ENCODE measurements around the gene LIPT2. TPM values are rescaled to one million over a fixed set of nuclear protein-coding genes. Genes with fewer than 3 reads are reported as not detected.
A peak's percentile ranks its signal among the peaks of the same experiment; 100 is the strongest.

Gene LIPT2
- total RNA-seq, 2 donors from 2014 or later = 3.7 to 4.1 TPM

DNA sequence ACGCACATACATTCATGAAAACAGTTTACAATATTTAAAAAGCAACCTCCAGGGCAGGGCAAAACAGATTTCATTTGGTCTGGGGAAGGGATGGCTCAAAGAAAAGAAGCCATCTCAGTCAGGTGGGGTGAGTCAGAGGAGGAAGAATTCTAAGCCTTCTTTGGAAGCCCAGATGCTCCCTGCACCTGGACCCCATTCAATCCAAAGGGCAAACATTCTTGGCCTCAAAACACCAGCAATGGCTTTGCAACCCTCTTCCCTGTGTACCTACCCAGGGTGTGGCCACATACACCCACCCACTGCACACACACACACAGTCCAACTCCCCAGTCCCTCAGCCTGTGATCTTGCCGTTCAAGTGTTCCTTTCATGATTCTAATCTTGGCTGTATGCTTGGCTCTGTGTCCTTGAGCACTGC, 28.2 kb downstream of the LIPT2 start:
- peaks cover 3% of the 10 kb centered on the region for H3K4me1 Mint-ChIP-seq
- H3K9me3 Mint-ChIP-seq = no peaks in the 10 kb centered on the region
- H3K4me3 Mint-ChIP-seq = no peak overlapping the region
- H3K27me3 Mint-ChIP-seq = peaks cover 38% of the 10 kb centered on the region
- no peaks in the 10 kb centered on the region for H3K36me3 Mint-ChIP-seq (ENCODE audit: low read depth)
- H3K27ac Mint-ChIP-seq = no peak overlapping the region
- ATAC-seq (replicated peaks) = no peak

DNA sequence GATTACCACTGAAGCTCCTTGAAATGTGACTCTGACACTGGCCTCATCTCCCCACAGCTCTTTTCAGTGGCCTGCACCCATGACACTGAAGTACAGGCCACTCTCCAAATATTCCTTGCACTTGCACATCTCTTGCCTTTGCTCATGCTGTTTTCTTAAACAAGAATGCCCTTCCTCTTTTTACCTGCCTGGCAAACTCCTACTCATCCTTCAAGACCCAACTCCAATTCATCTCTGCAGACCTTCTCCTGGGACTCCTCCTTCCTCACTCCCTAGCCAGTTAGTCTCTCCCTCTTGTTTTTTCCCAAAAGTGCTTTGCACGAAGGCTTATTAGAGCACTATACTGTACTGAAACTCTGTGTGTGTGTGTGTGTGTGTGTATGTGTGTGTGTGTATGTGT, 28.8 kb downstream of the LIPT2 start:
- Mint-ChIP-seq H3K9me3 (no peaks in the 10 kb centered on the region), H3K27ac (no peak overlapping the region), H3K27me3 (peaks cover 38% of the 10 kb centered on the region), H3K4me3 (no peak overlapping the region), H3K36me3 (ENCODE audit: low read depth) (no peaks in the 10 kb centered on the region), H3K4me1 (peaks cover 3% of the 10 kb centered on the region)
- no peak for ATAC-seq (replicated peaks)

DNA sequence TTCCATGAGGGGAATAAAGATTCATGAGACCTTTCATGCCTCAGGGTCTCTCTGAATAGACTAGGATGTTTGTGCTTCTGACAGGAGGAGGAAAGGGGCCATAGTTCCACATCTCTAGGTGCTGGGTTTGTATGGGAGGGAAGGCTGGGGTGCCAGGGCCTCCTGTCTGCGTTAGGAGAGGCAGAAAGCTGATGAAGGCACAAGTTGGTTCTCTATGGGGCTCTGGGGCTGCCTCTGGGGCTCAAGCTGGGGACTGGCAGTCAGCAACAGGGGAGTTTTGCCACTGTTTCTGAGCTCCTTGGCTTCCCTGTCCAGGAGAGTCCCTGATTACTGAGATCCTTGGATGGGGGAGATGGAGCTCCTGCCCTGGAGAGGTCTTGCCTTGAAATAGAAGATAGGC, 30.3 kb downstream of the LIPT2 start:
- H3K36me3 Mint-ChIP-seq (ENCODE audit: low read depth) = no peaks in the 10 kb centered on the region
- H3K9me3 Mint-ChIP-seq = no peaks in the 10 kb centered on the region
- H3K27ac Mint-ChIP-seq = no peak overlapping the region
- H3K4me3 Mint-ChIP-seq = no peak overlapping the region
- peaks cover 3% of the 10 kb centered on the region for H3K4me1 Mint-ChIP-seq
- H3K27me3 Mint-ChIP-seq = peaks cover 33% of the 10 kb centered on the region
- ATAC-seq (replicated peaks) = no peak

DNA sequence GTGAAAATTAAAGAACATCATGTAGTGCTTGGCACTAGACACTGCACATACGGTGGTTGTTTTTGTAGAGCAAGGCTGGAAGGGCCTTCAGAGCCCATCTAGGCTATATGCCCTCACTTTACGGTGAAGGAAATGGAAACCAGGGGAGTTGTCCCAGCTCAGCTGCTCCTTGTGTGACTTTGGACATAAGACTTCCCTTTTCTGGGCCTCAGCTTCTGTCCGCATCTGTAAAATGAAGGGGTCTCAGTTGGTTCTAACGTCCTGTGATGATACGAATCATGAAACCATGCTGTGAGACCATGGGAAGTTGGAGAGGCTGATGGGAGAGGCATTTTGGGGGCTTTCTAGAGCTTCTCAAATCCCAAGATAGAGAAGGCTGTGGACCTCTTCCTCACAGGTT, 30.9 kb downstream of the LIPT2 start:
- no peaks in the 10 kb centered on the region for H3K9me3 Mint-ChIP-seq
- no peak overlapping the region for H3K27ac Mint-ChIP-seq
- no peaks in the 10 kb centered on the region for H3K36me3 Mint-ChIP-seq (ENCODE audit: low read depth)
- no peak for ATAC-seq (replicated peaks)
- H3K4me3 Mint-ChIP-seq = no peak overlapping the region
- no peaks in the 10 kb centered on the region for H3K4me1 Mint-ChIP-seq
- H3K27me3 Mint-ChIP-seq = peaks cover 27% of the 10 kb centered on the region

DNA sequence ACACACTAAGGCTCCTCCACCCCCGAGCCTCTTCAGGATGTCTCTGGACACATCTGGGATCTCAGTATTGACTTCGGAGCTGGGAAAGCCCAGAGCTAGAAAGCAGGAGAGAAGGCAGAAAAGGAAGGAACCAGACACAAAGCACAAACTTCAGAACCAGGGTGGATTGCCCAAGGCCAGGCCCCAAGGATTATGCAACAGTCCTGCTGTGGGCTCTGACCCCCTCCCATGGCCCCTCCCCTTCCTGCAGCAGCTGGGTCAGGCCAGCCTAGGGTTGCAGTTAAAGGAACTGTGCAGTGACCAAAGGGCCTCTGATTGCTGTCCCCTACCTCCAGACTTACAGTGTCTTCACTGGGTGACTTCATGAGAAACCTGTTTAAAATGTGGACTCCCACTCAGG, 31.5 kb downstream of the LIPT2 start:
- H3K27me3 Mint-ChIP-seq = peaks cover 26% of the 10 kb centered on the region
- no peaks in the 10 kb centered on the region for H3K36me3 Mint-ChIP-seq (ENCODE audit: low read depth)
- H3K4me1 Mint-ChIP-seq = no peaks in the 10 kb centered on the region
- ATAC-seq (replicated peaks) = no peak
- no peak overlapping the region for H3K4me3 Mint-ChIP-seq
- H3K9me3 Mint-ChIP-seq = no peaks in the 10 kb centered on the region
- H3K27ac Mint-ChIP-seq = no peak overlapping the region

DNA sequence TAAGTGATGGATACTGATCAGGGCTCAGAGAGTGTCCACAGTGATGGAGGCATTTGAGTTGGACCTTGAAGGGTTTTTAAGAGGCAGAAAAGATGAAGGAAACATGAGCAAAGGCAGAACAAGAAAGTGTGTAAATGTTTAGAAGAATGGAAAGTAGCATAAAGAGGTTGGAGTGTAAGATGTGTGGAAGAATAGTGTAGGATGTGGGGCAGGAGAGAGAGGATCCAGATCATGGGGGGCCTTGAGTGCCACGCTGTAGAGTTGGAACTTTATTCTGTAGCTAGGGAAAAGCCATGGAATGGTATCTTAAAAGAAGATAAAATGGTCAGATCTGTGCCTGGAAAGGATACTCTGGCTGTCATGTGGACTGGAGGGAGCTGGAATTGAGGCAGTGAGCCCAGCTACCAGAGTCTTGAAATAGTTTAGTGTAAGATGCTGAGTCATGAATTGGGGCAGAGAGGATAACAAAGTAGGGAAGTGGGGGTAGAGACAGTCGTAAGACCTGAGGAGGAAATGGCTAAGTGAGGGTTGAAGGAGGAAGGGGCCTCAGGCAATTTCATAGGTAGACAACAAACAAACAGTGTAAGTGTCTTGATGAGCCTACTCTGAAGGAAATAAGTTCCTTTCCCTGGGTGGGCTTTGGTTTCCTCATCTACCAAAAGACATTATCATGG, 32.9 kb downstream of the LIPT2 start:
- Mint-ChIP-seq H3K27ac (no peak overlapping the region), H3K36me3 (ENCODE audit: low read depth) (no peaks in the 10 kb centered on the region), H3K9me3 (no peaks in the 10 kb centered on the region), H3K4me1 (no peaks in the 10 kb centered on the region), H3K4me3 (no peak overlapping the region), H3K27me3 (peaks cover 13% of the 10 kb centered on the region)
- no peak for ATAC-seq (replicated peaks)

DNA sequence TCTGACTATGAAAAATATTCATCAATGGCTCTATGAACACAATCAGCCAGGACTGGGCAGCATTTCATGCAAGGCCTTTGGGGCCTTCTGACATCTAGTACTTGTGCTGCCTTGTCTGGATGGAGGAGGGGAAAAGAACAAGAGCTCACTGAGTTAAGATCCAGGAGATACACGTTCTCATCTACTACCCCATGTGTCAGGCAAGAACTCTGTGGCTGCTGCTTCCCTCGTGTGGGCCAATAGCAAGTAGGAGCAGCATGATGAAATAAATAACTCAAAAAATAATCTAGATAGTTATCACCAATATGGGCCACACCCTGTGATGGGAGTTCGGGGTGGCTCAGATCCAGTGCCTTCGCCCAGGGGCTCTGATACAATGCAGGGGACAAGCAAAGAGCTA, 33.5 kb downstream of the LIPT2 start:
- no peak overlapping the region for H3K27ac Mint-ChIP-seq
- H3K9me3 Mint-ChIP-seq = no peaks in the 10 kb centered on the region
- no peak for ATAC-seq (replicated peaks)
- no peak overlapping the region for H3K4me3 Mint-ChIP-seq
- H3K36me3 Mint-ChIP-seq (ENCODE audit: low read depth) = no peaks in the 10 kb centered on the region
- no peaks in the 10 kb centered on the region for H3K4me1 Mint-ChIP-seq
- H3K27me3 Mint-ChIP-seq = peaks cover 10% of the 10 kb centered on the region

DNA sequence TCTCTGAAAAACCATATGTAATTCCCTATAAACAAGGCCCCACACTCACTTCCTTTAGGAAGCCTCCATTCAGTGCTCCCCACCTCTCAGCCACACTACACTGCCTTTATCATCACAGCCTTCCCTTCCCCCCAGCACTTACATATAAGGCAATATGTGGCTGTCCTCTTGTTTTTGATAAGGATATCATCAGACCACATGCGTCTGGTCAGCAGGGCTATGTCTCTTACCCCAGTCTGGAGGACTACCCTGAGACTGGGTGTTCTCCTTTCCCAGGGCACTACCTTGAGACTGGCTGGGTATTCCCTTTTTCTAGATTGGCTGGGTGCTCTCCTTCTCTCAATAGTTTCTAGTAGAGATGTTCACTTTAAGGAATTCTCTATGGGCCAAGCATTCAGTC, 33.9 kb downstream of the LIPT2 start:
- H3K36me3 Mint-ChIP-seq (ENCODE audit: low read depth) = no peaks in the 10 kb centered on the region
- H3K4me3 Mint-ChIP-seq = no peak overlapping the region
- H3K27ac Mint-ChIP-seq = no peak overlapping the region
- ATAC-seq (replicated peaks) = no peak
- H3K4me1 Mint-ChIP-seq = no peaks in the 10 kb centered on the region
- peaks cover 6% of the 10 kb centered on the region for H3K27me3 Mint-ChIP-seq
- no peaks in the 10 kb centered on the region for H3K9me3 Mint-ChIP-seq

DNA sequence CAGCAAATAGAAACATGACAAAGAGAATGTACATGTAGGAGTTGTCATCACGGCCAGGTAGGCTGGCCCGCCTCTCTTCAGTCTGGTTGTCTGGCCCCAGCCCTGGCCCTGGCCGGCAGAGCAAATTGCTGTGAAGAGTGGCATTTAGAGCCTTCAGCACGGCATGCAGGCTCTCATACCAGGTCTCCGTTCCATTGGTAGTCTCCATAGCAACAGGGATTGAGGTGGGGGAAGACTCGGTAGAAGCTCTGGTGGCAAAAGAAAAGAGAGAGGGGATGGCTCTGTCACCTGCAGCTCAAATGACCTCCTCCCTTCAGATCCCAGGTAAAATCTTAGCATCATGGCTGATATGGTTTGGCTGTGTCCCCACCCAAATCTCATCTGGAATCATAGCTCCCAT, 36.2 kb downstream of the LIPT2 start:
- Mint-ChIP-seq H3K9me3 (no peaks in the 10 kb centered on the region), H3K4me3 (no peak overlapping the region), H3K27me3 (peaks cover 4% of the 10 kb centered on the region), H3K4me1 (no peaks in the 10 kb centered on the region), H3K27ac (no peak overlapping the region), H3K36me3 (ENCODE audit: low read depth) (no peaks in the 10 kb centered on the region)
- ATAC-seq (replicated peaks) = no peak

DNA sequence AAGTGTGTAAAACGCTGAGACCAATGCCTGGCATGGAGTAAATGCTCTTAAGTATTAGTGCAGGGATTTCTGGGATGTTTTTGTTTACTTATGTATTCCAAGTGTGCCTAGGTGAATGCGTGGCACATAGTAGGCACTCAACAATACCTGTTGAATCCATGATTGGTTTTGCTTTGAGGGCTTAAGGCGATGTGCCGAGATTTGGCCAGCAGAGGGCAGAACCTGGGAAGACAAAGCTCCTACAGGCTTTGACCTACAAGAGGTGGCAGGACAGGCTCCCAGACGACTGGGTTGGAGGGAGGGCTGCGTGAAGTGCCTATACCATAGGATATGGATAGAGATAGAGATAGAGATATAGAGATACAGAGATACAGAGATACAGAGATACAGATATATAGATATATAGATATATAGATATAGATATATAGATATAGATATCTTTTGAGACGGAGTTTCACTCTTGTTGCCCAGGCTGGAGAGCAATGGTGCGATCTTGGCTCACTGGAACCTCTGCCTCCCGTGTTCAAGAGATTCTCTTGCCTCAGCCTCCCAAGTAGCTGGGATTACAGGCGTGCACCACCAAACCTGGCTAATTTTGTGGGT, 40.0 kb downstream of the LIPT2 start:
- Mint-ChIP-seq H3K27ac (no peak overlapping the region), H3K36me3 (ENCODE audit: low read depth) (no peaks in the 10 kb centered on the region), H3K4me3 (no peak overlapping the region), H3K4me1 (no peaks in the 10 kb centered on the region), H3K9me3 (no peaks in the 10 kb centered on the region), H3K27me3 (peaks cover 7% of the 10 kb centered on the region)
- peak; percentile 71 for ATAC-seq (replicated peaks)

DNA sequence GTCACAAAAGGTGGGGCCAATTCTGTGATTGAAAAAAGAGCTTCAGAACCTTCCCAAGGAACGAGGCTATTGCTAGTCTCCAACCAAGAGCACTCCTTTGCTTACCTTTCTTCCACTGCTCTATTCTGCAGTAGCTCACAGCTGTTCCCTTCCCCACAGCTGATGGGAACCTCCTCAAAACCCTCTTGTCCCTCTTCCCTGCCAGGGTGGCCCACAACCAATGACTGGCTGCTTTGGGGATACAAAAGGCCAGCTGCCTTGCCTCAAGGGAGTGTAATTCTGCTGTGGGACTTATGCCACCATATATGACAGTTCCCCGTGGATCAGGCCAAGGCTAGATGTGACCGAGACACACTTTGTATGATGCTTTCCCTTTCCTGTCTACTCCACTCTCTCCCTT, 41.2 kb downstream of the LIPT2 start:
- Mint-ChIP-seq H3K4me3 (no peak overlapping the region), H3K9me3 (no peaks in the 10 kb centered on the region), H3K36me3 (ENCODE audit: low read depth) (no peaks in the 10 kb centered on the region), H3K27me3 (peaks cover 7% of the 10 kb centered on the region), H3K27ac (no peak overlapping the region), H3K4me1 (no peaks in the 10 kb centered on the region)
- no peak for ATAC-seq (replicated peaks)

DNA sequence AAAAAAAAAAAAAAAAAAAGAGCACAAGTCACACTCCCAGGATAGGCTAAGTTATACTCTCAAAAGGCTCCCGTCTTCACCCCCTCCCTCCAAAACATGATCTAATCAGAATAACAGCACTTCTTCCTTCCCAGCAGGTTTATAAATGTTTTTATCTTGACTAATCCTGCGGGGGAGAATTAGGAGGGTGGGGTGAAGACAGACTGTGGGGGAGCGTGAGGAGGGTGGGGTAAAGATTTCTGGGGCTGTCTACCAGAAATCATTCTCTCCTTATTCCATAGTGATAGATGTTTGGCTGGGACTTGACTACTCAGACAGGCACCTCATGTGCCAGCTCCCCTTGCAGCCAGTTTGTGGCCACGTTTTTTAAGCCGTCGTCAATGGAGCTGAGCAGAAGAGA, 43.2 kb downstream of the LIPT2 start:
- no peak overlapping the region for H3K4me3 Mint-ChIP-seq
- no peaks in the 10 kb centered on the region for H3K36me3 Mint-ChIP-seq (ENCODE audit: low read depth)
- no peaks in the 10 kb centered on the region for H3K4me1 Mint-ChIP-seq
- no peak overlapping the region for H3K27ac Mint-ChIP-seq
- H3K9me3 Mint-ChIP-seq = no peaks in the 10 kb centered on the region
- H3K27me3 Mint-ChIP-seq = peaks cover 7% of the 10 kb centered on the region
- no peak for ATAC-seq (replicated peaks)

DNA sequence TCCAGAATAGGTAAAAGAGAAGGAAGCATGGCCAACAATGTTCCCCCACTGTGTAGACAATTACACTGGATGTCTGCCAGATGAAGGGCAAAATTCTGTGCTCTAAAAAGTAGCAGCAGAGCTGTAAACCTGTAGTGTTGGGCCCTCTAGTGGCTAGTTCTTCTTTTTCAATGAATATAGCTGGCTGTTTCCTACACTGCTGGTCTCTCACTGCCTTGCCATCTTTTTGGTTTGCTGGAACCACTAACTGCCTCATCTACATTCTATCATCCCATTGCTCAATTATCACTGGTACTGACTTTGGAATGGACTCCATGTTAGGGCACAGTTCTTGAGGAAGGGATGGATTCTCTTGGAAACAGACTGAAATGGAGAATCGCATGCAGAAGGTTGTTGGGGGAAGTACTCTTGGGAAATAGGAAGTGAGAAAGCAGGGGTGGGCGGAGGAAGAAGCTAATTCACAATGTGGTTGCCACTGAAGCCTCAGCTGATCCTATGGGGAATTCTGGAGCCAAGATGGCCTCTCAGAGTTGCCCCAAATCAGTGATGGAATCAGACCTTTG, 44.1 kb downstream of the LIPT2 start:
- Mint-ChIP-seq H3K4me1 (no peaks in the 10 kb centered on the region), H3K27ac (no peak overlapping the region), H3K4me3 (no peak overlapping the region), H3K9me3 (no peaks in the 10 kb centered on the region), H3K27me3 (peaks cover 7% of the 10 kb centered on the region), H3K36me3 (ENCODE audit: low read depth) (no peaks in the 10 kb centered on the region)
- ATAC-seq (replicated peaks) = peak; percentile 89

DNA sequence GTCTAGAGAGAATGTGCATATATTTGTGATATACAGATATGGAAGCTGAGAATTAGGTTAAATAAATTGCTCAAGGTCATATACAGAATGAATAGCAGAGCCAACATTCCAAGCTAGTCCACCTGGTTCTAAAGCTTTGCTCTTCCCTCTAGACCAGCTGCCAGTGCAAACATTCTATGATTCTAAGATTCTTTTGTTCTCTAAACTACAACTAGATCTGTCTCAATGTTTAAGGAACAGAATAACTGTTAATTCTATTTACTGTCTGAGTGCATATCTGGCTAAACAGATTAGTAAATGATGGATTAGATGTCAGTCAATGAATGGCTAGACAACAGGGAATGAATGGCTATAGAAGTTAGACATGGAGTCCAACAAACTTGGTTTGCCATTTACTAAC, 45.8 kb downstream of the LIPT2 start:
- no peak overlapping the region for H3K4me3 Mint-ChIP-seq
- ATAC-seq (replicated peaks) = no peak
- H3K27ac Mint-ChIP-seq = no peak overlapping the region
- no peaks in the 10 kb centered on the region for H3K4me1 Mint-ChIP-seq
- no peaks in the 10 kb centered on the region for H3K36me3 Mint-ChIP-seq (ENCODE audit: low read depth)
- no peaks in the 10 kb centered on the region for H3K9me3 Mint-ChIP-seq
- H3K27me3 Mint-ChIP-seq = peaks cover 3% of the 10 kb centered on the region

DNA sequence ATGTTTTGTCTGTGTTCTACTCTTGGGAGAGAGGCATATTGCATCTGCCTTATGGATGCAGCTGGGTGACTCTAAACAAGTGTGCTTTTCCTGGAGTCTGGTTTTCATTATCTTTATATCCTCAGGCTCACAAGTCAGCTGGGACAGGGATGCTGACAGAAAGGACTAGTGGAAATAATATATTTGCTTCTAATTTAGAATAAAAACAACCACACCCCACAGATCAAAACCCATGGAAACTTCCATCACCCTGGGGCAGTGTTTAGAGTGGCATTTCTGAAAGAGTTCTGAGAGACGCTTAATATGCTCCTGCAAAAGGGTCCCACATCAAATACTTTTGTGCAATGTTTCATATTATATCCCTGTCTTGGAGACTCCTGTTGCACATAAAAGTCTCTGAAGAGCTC, 47.0 kb downstream of the LIPT2 start:
- Mint-ChIP-seq H3K4me1 (no peaks in the 10 kb centered on the region), H3K9me3 (no peaks in the 10 kb centered on the region), H3K27ac (no peak overlapping the region), H3K27me3 (no peaks in the 10 kb centered on the region), H3K4me3 (no peak overlapping the region), H3K36me3 (ENCODE audit: low read depth) (no peaks in the 10 kb centered on the region)
- ATAC-seq (replicated peaks) = no peak
